Liver (tissue), 9 donors: ENCODE measurements around the gene KDM2B. TPM values are rescaled to one million over a fixed set of nuclear protein-coding genes. Genes with fewer than 3 reads are reported as not detected.

Experiments used
- DNase-seq: peaks from one replicate; pipeline ENCODE4 v3.0.0-alpha.2; 2017; ENCODE audit warnings: low spot score
- H3K27ac ChIP-seq, 2 donors: one replicate each; pipeline ENCODE4 v1.7.0; 2013; ENCODE audit warnings: inconsistent platforms in 2 of 2, low read length in 2 of 2, control low read depth in 1 of 2, low read depth in 1 of 2, mild to moderate bottlenecking in 1 of 2
- H3K27me3 ChIP-seq, 4 donors: one replicate each; pipeline versions ENCODE4 v1.6.1 to v1.7.0; 2013; ENCODE audit warnings: low read length in 3 of 4, inconsistent platforms in 1 of 4, mild to moderate bottlenecking in 1 of 4, moderate library complexity in 1 of 4; ENCODE audit not compliant: control insufficient read depth in 4 of 4, insufficient read depth in 4 of 4
- H3K36me3 ChIP-seq, 4 donors: one replicate each; pipeline versions ENCODE4 v1.6.1 to v1.7.0; 2013; ENCODE audit warnings: low read length in 3 of 4, mild to moderate bottlenecking in 3 of 4, low read depth in 1 of 4, moderate library complexity in 1 of 4; ENCODE audit not compliant: control insufficient read depth in 4 of 4, insufficient read depth in 3 of 4
- H3K4me1 ChIP-seq, 4 donors: one replicate each; pipeline versions ENCODE4 v1.6.1 to v1.7.0; 2013; ENCODE audit warnings: low read length in 3 of 4, mild to moderate bottlenecking in 3 of 4, moderate library complexity in 1 of 4; ENCODE audit not compliant: control insufficient read depth in 4 of 4, insufficient read depth in 4 of 4
- H3K4me3 ChIP-seq, 3 donors: one replicate each; pipeline versions ENCODE4 v1.6.1 to v1.7.0; 2013; ENCODE audit warnings: low read length in 3 of 3, control low read depth in 1 of 3, low read depth in 1 of 3, mild to moderate bottlenecking in 1 of 3
- H3K9ac ChIP-seq, 2 donors: one replicate each; pipeline ENCODE4 v1.7.0; 2013; ENCODE audit warnings: low read length in 2 of 2, mild to moderate bottlenecking in 2 of 2, moderate library complexity in 2 of 2, control low read depth in 1 of 2, low read depth in 1 of 2
- H3K9me3 ChIP-seq, 4 donors: one replicate each; pipeline versions ENCODE4 v1.6.1 to v1.7.0; 2013; ENCODE audit warnings: low read length in 3 of 4; ENCODE audit not compliant: control insufficient read depth in 4 of 4
- EGR1 ChIP-seq, 2 donors: IDR thresholded peaks; 2 replicates each; pipeline ENCODE4 v1.6.1; 2016 to 2018; ENCODE audit warnings: antibody characterized with exemption in 2 of 2, low read depth in 2 of 2
- FOXA1 ChIP-seq: IDR thresholded peaks from 2 replicates; pipeline ENCODE4 v1.6.1; 2016; ENCODE audit warnings: antibody characterized with exemption
- FOXA2 ChIP-seq: IDR thresholded peaks from 2 replicates; pipeline ENCODE4 v1.6.1; 2016; ENCODE audit warnings: antibody characterized with exemption
- GABPA ChIP-seq, 2 donors: IDR thresholded peaks in 1 of 2; conservative IDR thresholded peaks in 1 of 2; 2 replicates each; pipeline ENCODE4 v1.6.1; 2016; ENCODE audit warnings: antibody characterized with exemption in 2 of 2, mild to moderate bottlenecking in 1 of 2, moderate library complexity in 1 of 2
- HNF4A ChIP-seq, 2 donors: conservative IDR thresholded peaks; 2 replicates each; pipeline ENCODE4 v1.6.1; 2016; ENCODE audit warnings: antibody characterized with exemption in 2 of 2, mild to moderate bottlenecking in 2 of 2
- HNF4G ChIP-seq: IDR thresholded peaks from 2 replicates; pipeline ENCODE4 v1.6.1; 2016; ENCODE audit warnings: antibody characterized with exemption
- JUND ChIP-seq, 2 donors: IDR thresholded peaks; 2 replicates each; pipeline ENCODE4 v1.6.1; 2016; ENCODE audit warnings: antibody characterized with exemption in 2 of 2
- NR2F2 ChIP-seq: IDR thresholded peaks from 2 replicates; pipeline ENCODE4 v1.6.1; 2016; ENCODE audit warnings: antibody characterized with exemption
- RAD21 ChIP-seq, 2 donors: IDR thresholded peaks; 2 replicates each; pipeline ENCODE4 v1.6.1; 2016; ENCODE audit warnings: antibody characterized with exemption in 2 of 2, mild to moderate bottlenecking in 2 of 2
- RXRA ChIP-seq, 2 donors: IDR thresholded peaks; 2 replicates each; pipeline ENCODE4 v1.6.1; 2017 to 2018; ENCODE audit warnings: antibody characterized with exemption in 2 of 2, mild to moderate bottlenecking in 1 of 2
- SP1 ChIP-seq: IDR thresholded peaks from 2 replicates; pipeline ENCODE4 v1.6.1; 2018; ENCODE audit warnings: antibody characterized with exemption, mild to moderate bottlenecking
- TAF1 ChIP-seq: conservative IDR thresholded peaks from 2 replicates; pipeline ENCODE4 v1.6.1; 2016; ENCODE audit warnings: antibody characterized with exemption, mild to moderate bottlenecking
- YY1 ChIP-seq: IDR thresholded peaks from 2 replicates; pipeline ENCODE4 v1.6.1; 2016; ENCODE audit warnings: antibody characterized with exemption, mild to moderate bottlenecking
- ZBTB33 ChIP-seq: IDR thresholded peaks from 2 replicates; pipeline ENCODE4 v1.6.1; 2016; ENCODE audit warnings: antibody characterized with exemption
- WGBS: extraction: QIAGEN DNeasy Blood & Tissue Kit; methylation state at CpG from one replicate; pipeline ENCODE4 v1.1.7; 2013; 5-methylcytosine and 5-hydroxymethylcytosine counted together
- polyA plus RNA-seq, 2 donors: library from polyadenylated mRNA; stranded (reverse) in 1 of 2; unstranded in 1 of 2; fragments of 200-250 nt in 1 of 2; fragments of >200 nt in 1 of 2; fragmentation: Nextera tagmentation in 1 of 2; extraction: Ambion mirVana in 1 of 2; gene quantifications; one replicate each; pipeline versions ENCODE4 v1.2.1 to v1.2.3, GENCODE V29; 2013 to 2015
- total RNA-seq, 2 donors: library from RNA; depleted of rRNA; stranded (reverse); fragments of >200 nt; gene quantifications; one replicate each; pipeline ENCODE4 v1.2.3, GENCODE V29; 2014
- TF ChIP-seq, protein P1 (sequence below): fragments of 150-350 bp; IDR thresholded peaks from 2 replicates; pipeline ENCODE4 v1.5.1; 2017; ENCODE audit warnings: improper control_type of control experiment, low read depth, low read length; ENCODE audit not compliant: missing input control
- TF ChIP-seq, protein P2 (sequence below): IDR thresholded peaks from 2 replicates; pipeline ENCODE4 v1.6.1; 2016; ENCODE audit warnings: antibody characterized with exemption
- TF ChIP-seq, protein P3 (sequence below): IDR thresholded peaks from 2 replicates; pipeline ENCODE4 v1.6.1; 2016; ENCODE audit warnings: antibody characterized with exemption, mild to moderate bottlenecking
- TF ChIP-seq, protein P4 (sequence below): IDR thresholded peaks from 2 replicates; pipeline ENCODE4 v1.6.1; 2016; ENCODE audit warnings: antibody characterized with exemption
- donor health status: healthy.
- donor health status: healthy.
- donor health status: healthy.
- donor health status: healthy.
- donor health status: healthy.

Gene KDM2B
- total and polyA plus RNA-seq, 4 donors, result 7.0 to 34.2 (median 10.6) TPM

- TF ChIP-seq YY1, result peak; percentile 30
- TF ChIP-seq, protein P1, sequence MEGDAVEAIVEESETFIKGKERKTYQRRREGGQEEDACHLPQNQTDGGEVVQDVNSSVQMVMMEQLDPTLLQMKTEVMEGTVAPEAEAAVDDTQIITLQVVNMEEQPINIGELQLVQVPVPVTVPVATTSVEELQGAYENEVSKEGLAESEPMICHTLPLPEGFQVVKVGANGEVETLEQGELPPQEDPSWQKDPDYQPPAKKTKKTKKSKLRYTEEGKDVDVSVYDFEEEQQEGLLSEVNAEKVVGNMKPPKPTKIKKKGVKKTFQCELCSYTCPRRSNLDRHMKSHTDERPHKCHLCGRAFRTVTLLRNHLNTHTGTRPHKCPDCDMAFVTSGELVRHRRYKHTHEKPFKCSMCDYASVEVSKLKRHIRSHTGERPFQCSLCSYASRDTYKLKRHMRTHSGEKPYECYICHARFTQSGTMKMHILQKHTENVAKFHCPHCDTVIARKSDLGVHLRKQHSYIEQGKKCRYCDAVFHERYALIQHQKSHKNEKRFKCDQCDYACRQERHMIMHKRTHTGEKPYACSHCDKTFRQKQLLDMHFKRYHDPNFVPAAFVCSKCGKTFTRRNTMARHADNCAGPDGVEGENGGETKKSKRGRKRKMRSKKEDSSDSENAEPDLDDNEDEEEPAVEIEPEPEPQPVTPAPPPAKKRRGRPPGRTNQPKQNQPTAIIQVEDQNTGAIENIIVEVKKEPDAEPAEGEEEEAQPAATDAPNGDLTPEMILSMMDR, result no peak
- TF ChIP-seq FOXA2, result no peak
- no peak for TF ChIP-seq EGR1 (IDR thresholded peaks at IDR 0.05; ENCODE audit: low read depth in 2 of 2)
- no peak for TF ChIP-seq FOXA1
- no peak for TF ChIP-seq ZBTB33
- no peak for TF ChIP-seq RAD21 (IDR thresholded peaks at IDR 0.05)
- H3K4me1 ChIP-seq, result peaks cover 0 to 5% (median 0%) of the 10 kb centered on the region in 4 donors
- no peaks in the 10 kb centered on the region for H3K9me3 ChIP-seq
- peak overlapping the region; percentile 8 to 42 for H3K27ac ChIP-seq
- H3K27me3 ChIP-seq, result no peaks in the 10 kb centered on the region
- WGBS, result 69% methylated on average over 10 of the region's 10 CpGs
- no peaks in the 10 kb centered on the region for H3K36me3 ChIP-seq
- no peak overlapping the region for H3K4me3 ChIP-seq
- no peak overlapping the region for H3K9ac ChIP-seq
- no peak for DNase-seq
Measured at GRCh38 chr12:121391619-121392324, 189.1 kb downstream of the KDM2B start.

GRCh38 chr12:121390856-121391255, 190.0 kb downstream of the KDM2B start:
- H3K27me3 ChIP-seq, result no peaks in the 10 kb centered on the region
- H3K36me3 ChIP-seq, result no peaks in the 10 kb centered on the region
- no peak overlapping the region for H3K9ac ChIP-seq
- H3K4me3 ChIP-seq, result no peak overlapping the region
- TF ChIP-seq YY1 (no peak), EGR1 (IDR thresholded peaks at IDR 0.05; ENCODE audit: low read depth in 2 of 2) (no peak), FOXA1 (no peak), TAF1 (no peak), HNF4A (conservative IDR thresholded peaks at IDR 0.05) (no peak), RXRA (IDR thresholded peaks at IDR 0.05) (no peak), HNF4G (no peak), RAD21 (IDR thresholded peaks at IDR 0.05) (no peak), SP1 (no peak), NR2F2 (no peak), JUND (IDR thresholded peaks at IDR 0.05) (no peak), FOXA2 (no peak), ZBTB33 (no peak), GABPA (IDR thresholded peaks at IDR 0.05 in 1 of 2, conservative IDR thresholded peaks at IDR 0.05 in 1 of 2) (no peak)
- TF ChIP-seq, protein P2, sequence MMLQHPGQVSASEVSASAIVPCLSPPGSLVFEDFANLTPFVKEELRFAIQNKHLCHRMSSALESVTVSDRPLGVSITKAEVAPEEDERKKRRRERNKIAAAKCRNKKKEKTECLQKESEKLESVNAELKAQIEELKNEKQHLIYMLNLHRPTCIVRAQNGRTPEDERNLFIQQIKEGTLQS, result no peak
- TF ChIP-seq, protein P3, sequence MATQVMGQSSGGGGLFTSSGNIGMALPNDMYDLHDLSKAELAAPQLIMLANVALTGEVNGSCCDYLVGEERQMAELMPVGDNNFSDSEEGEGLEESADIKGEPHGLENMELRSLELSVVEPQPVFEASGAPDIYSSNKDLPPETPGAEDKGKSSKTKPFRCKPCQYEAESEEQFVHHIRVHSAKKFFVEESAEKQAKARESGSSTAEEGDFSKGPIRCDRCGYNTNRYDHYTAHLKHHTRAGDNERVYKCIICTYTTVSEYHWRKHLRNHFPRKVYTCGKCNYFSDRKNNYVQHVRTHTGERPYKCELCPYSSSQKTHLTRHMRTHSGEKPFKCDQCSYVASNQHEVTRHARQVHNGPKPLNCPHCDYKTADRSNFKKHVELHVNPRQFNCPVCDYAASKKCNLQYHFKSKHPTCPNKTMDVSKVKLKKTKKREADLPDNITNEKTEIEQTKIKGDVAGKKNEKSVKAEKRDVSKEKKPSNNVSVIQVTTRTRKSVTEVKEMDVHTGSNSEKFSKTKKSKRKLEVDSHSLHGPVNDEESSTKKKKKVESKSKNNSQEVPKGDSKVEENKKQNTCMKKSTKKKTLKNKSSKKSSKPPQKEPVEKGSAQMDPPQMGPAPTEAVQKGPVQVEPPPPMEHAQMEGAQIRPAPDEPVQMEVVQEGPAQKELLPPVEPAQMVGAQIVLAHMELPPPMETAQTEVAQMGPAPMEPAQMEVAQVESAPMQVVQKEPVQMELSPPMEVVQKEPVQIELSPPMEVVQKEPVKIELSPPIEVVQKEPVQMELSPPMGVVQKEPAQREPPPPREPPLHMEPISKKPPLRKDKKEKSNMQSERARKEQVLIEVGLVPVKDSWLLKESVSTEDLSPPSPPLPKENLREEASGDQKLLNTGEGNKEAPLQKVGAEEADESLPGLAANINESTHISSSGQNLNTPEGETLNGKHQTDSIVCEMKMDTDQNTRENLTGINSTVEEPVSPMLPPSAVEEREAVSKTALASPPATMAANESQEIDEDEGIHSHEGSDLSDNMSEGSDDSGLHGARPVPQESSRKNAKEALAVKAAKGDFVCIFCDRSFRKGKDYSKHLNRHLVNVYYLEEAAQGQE, result no peak
- TF ChIP-seq, protein P1, result no peak
- TF ChIP-seq, protein P4, sequence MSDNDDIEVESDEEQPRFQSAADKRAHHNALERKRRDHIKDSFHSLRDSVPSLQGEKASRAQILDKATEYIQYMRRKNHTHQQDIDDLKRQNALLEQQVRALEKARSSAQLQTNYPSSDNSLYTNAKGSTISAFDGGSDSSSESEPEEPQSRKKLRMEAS, result no peak
- H3K9me3 ChIP-seq, result no peaks in the 10 kb centered on the region
- H3K27ac ChIP-seq, result no peak overlapping the region
- no peak for DNase-seq
- peaks cover 0 to 5% (median 0%) of the 10 kb centered on the region in 4 donors for H3K4me1 ChIP-seq
- 93% methylated on average over 2 of the region's 2 CpGs for WGBS
